Measurements from ENCODE around the gene GFY. TPM values are rescaled to one million over a fixed set of nuclear protein-coding genes. Genes with fewer than 3 reads are reported as not detected.

Gene GFY
- total and polyA plus RNA-seq, 2 donors from 2014 or later: not detected

GRCh38 chr19:49398001-49398615, 27.1 kb upstream of the GFY start:
- DNase-seq (peak in 1 of 5 donors; percentile 27), FAIRE-seq (no peak)
- H3K36me3 ChIP-seq (ENCODE audit: control insufficient read depth in 2 of 3, insufficient read depth in 3 of 3, low read length in 3 of 3): no peaks in the 10 kb centered on the region
- no peak for TF ChIP-seq CTCF (IDR thresholded peaks at IDR 0.05; ENCODE audit: borderline replicate concordance, extremely low read depth, insufficient read depth)
- no peak overlapping the region for H3K27ac ChIP-seq (ENCODE audit: low read depth in 2 of 2, low read length in 2 of 2)
- no peaks in the 10 kb centered on the region for H3K4me1 ChIP-seq (ENCODE audit: control insufficient read depth in 2 of 3, insufficient read depth in 2 of 3, low read depth in 1 of 3, low read length in 3 of 3)
- no peak overlapping the region for H3K4me3 ChIP-seq (ENCODE audit: low read length in 3 of 3)
- no peak overlapping the region for H3K9ac ChIP-seq (ENCODE audit: low read length in 3 of 3)
- H3K27me3 ChIP-seq (ENCODE audit: control insufficient read depth, insufficient read depth, low read length): no peaks in the 10 kb centered on the region
- intact Hi-C loops (cut with DNase I): loop anchor here (10.0 kb wide), 1 partner anchor 47 kb away; the partner anchor contains the start of gene SLC17A7
- H3K9me3 ChIP-seq (ENCODE audit: control insufficient read depth in 2 of 3, insufficient read depth in 1 of 3, low read length in 3 of 3): no peaks in the 10 kb centered on the region

- intact Hi-C loops (cut with DNase I): loop anchor here (10.0 kb wide), 1 partner anchor 46 kb away; the partner anchor contains the start of gene SLC17A7
- Histone ChIP-seq H3K27me3 (ENCODE audit: control insufficient read depth, insufficient read depth, low read length) (no peaks in the 10 kb centered on the region), H3K4me3 (ENCODE audit: low read length in 3 of 3) (no peak overlapping the region), H3K9me3 (ENCODE audit: control insufficient read depth in 2 of 3, insufficient read depth in 1 of 3, low read length in 3 of 3) (no peaks in the 10 kb centered on the region), H3K9ac (ENCODE audit: low read length in 3 of 3) (no peak overlapping the region), H3K27ac (ENCODE audit: low read depth in 2 of 2, low read length in 2 of 2) (no peak overlapping the region), H3K36me3 (ENCODE audit: control insufficient read depth in 2 of 3, insufficient read depth in 3 of 3, low read length in 3 of 3) (no peaks in the 10 kb centered on the region), H3K4me1 (ENCODE audit: control insufficient read depth in 2 of 3, insufficient read depth in 2 of 3, low read depth in 1 of 3, low read length in 3 of 3) (no peaks in the 10 kb centered on the region)
- TF ChIP-seq CTCF (IDR thresholded peaks at IDR 0.05; ENCODE audit: borderline replicate concordance, extremely low read depth, insufficient read depth): no peak
- FAIRE-seq (no peak), DNase-seq (no peak)
These were observed 26.3 kb upstream of the GFY start for GRCh38 chr19:49398931-49399330.

- FAIRE-seq: no peak
These were observed 25.2 kb upstream of the GFY start for GRCh38 chr19:49400029-49400428.

More at GRCh38 chr19:49400029-49400428, 25.2 kb upstream of the GFY start:
- Histone ChIP-seq H3K9ac (ENCODE audit: low read length in 3 of 3) (no peak overlapping the region), H3K27me3 (ENCODE audit: control insufficient read depth, insufficient read depth, low read length) (no peaks in the 10 kb centered on the region), H3K36me3 (ENCODE audit: control insufficient read depth in 2 of 3, insufficient read depth in 3 of 3, low read length in 3 of 3) (no peaks in the 10 kb centered on the region), H3K4me3 (ENCODE audit: low read length in 3 of 3) (no peak overlapping the region), H3K27ac (ENCODE audit: low read depth in 2 of 2, low read length in 2 of 2) (no peak overlapping the region), H3K9me3 (ENCODE audit: control insufficient read depth in 2 of 3, insufficient read depth in 1 of 3, low read length in 3 of 3) (no peaks in the 10 kb centered on the region), H3K4me1 (ENCODE audit: control insufficient read depth in 2 of 3, insufficient read depth in 2 of 3, low read depth in 1 of 3, low read length in 3 of 3) (no peaks in the 10 kb centered on the region)
- TF ChIP-seq CTCF (IDR thresholded peaks at IDR 0.05; ENCODE audit: borderline replicate concordance, extremely low read depth, insufficient read depth): no peak
- DNase-seq: peak in 1 of 5 donors; percentile 18
- intact Hi-C loops (cut with DNase I): no loop called here

Measured in kidney (tissue), 14 donors.